Cardiac muscle cell (in vitro differentiated cells and primary cell): ENCODE results near the gene ALDH16A1. TPM values are rescaled to one million over a fixed set of nuclear protein-coding genes. Genes with fewer than 3 reads are reported as not detected.

Experiments used
- DNase-seq, 2 donors: peaks; one replicate each; pipeline versions ENCODE4 v3.0.0 to v3.0.0-alpha.2; 2010 to 2017; ENCODE audit warnings: low read depth in 1 of 2, low spot score in 1 of 2
- H3K27ac ChIP-seq: fragments of 200-600 bp; sonication (generic); 2 replicates; pipeline ENCODE4 v1.5.1; 2016
- H3K27me3 ChIP-seq: fragments of 200-600 bp; sonication (generic); 2 replicates; pipeline ENCODE4 v1.6.0; 2016; ENCODE audit warnings: control low read depth
- H3K36me3 ChIP-seq: fragments of 200-600 bp; sonication (generic); 2 replicates; pipeline ENCODE4 v1.5.1; 2016; ENCODE audit warnings: control low read depth
- H3K4me1 ChIP-seq: fragments of 200-600 bp; sonication (generic); 2 replicates; pipeline ENCODE4 v1.8.1; 2017; ENCODE audit warnings: low read depth, mild to moderate bottlenecking, mixed run types
- H3K4me3 ChIP-seq: fragments of 200-600 bp; sonication (generic); 2 replicates; pipeline ENCODE4 v1.5.1; 2016; ENCODE audit warnings: mild to moderate bottlenecking
- H3K9me3 ChIP-seq: fragments of 200-600 bp; sonication (generic); 2 replicates; pipeline ENCODE4 v1.5.1; 2017; ENCODE audit warnings: low read depth, mild to moderate bottlenecking, control low read depth
- CTCF ChIP-seq: IDR thresholded peaks from 2 replicates; pipeline ENCODE4 v1.5.1; 2012; ENCODE audit warnings: low read depth, mild to moderate bottlenecking, low read length
- polyA plus RNA-seq: library from polyadenylated mRNA; unstranded; fragments of >200 nt; fragmentation: Nextera tagmentation; extraction: Ambion mirVana; gene quantifications from 2 replicates; pipeline ENCODE4 v1.2.1, GENCODE V29; 2016
- total RNA-seq: library from RNA; depleted of rRNA; stranded (reverse); fragments of >200 nt; gene quantifications from 2 replicates; pipeline ENCODE4 v1.2.3, GENCODE V29; 2016

The ALDH16A1 gene
- total and polyA plus RNA-seq, 2 experiments from 2014 or later = 37.3 to 46.4 TPM

- Histone ChIP-seq H3K4me3 (peak within 1 kb of the TSS; percentile 83), H3K9me3 (no peaks in the 10 kb centered on the region), H3K27me3 (no peaks in the 10 kb centered on the region), H3K36me3 (peaks cover 32% of the 10 kb centered on the region), H3K27ac (peak within 1 kb of the TSS; percentile 85), H3K4me1 (peaks cover 12% of the 10 kb centered on the region)
- DNase-seq = peak; percentile 100
- TF ChIP-seq CTCF = no peak
Observed at GRCh38 chr19:49487277-49488045, 34.4 kb downstream of the ALDH16A1 start, which contains the start of gene RPL13A. TSS of gene RPL13A (plus strand) at chr19:49487608. CDS start at chr19:49487630, 22 bp downstream.

- H3K36me3 ChIP-seq = peaks cover 38% of the 10 kb centered on the region
- peaks cover 12% of the 10 kb centered on the region for H3K4me1 ChIP-seq
- H3K27ac ChIP-seq = peak overlapping the region; percentile 85
- TF ChIP-seq CTCF = no peak
- peak overlapping the region; percentile 83 for H3K4me3 ChIP-seq
- no peaks in the 10 kb centered on the region for H3K27me3 ChIP-seq
- H3K9me3 ChIP-seq = no peaks in the 10 kb centered on the region
- no peak for DNase-seq
Observed at GRCh38 chr19:49488046-49488862, 35.2 kb downstream of the ALDH16A1 start.

GRCh38 chr19:49488863-49489537 lies 36.0 kb downstream of the ALDH16A1 start:
- Histone ChIP-seq H3K4me3 (peak overlapping the region; percentile 83), H3K36me3 (peaks cover 38% of the 10 kb centered on the region), H3K4me1 (peaks cover 12% of the 10 kb centered on the region), H3K9me3 (no peaks in the 10 kb centered on the region), H3K27me3 (no peaks in the 10 kb centered on the region), H3K27ac (peak overlapping the region; percentile 85)
- TF ChIP-seq CTCF = no peak
- no peak for DNase-seq

- Histone ChIP-seq H3K36me3 (peaks cover 38% of the 10 kb centered on the region), H3K9me3 (no peaks in the 10 kb centered on the region), H3K4me3 (peak overlapping the region; percentile 83), H3K4me1 (peaks cover 12% of the 10 kb centered on the region), H3K27me3 (no peaks in the 10 kb centered on the region), H3K27ac (peak overlapping the region; percentile 85)
- DNase-seq = no peak
- no peak for TF ChIP-seq CTCF
Observed at GRCh38 chr19:49489601-49490167, 36.7 kb downstream of the ALDH16A1 start.
